Measurements from ENCODE around the gene NEURL1B. TPM values are rescaled to one million over a fixed set of nuclear protein-coding genes. Genes with fewer than 3 reads are reported as not detected.
A peak's percentile ranks its signal among the peaks of the same experiment; 100 is the strongest.
"Not testable (repeated sequence)": the region's sequence is repeated elsewhere in the genome, so short reads cannot be mapped to it uniquely, and the experiment has no call there.

Gene NEURL1B
- total RNA-seq, 1 experiment from 2014 or later = 0.75 TPM

GRCh38 chr5:172645271-172646055, 4.4 kb downstream of the NEURL1B start:
- no peak for DNase-seq (ENCODE audit: low spot score)
- in situ Hi-C loops (cut with HindIII; ENCODE audit: low sequenced_read_pairs) = no loop called here

- in situ Hi-C loops (cut with HindIII; ENCODE audit: low sequenced_read_pairs) = no loop called here
- DNase-seq (ENCODE audit: low spot score) = peak; percentile 27
Measured at GRCh38 chr5:172646716-172647285, 5.7 kb downstream of the NEURL1B start.

GRCh38 chr5:172647352-172648012, 6.4 kb downstream of the NEURL1B start:
- in situ Hi-C loops (cut with HindIII; ENCODE audit: low sequenced_read_pairs) = no loop called here
- DNase-seq (ENCODE audit: low spot score) = no peak

GRCh38 chr5:172648013-172648381, 6.9 kb downstream of the NEURL1B start:
- in situ Hi-C loops (cut with HindIII; ENCODE audit: low sequenced_read_pairs) = no loop called here
- no peak for DNase-seq (ENCODE audit: low spot score)

GRCh38 chr5:172648755-172649154, 7.7 kb downstream of the NEURL1B start:
- DNase-seq (ENCODE audit: low spot score) = no peak
- in situ Hi-C loops (cut with HindIII; ENCODE audit: low sequenced_read_pairs) = no loop called here

- DNase-seq (ENCODE audit: low spot score) = not testable (repeated sequence)
Measured at GRCh38 chr5:172656496-172656895, 15.4 kb downstream of the NEURL1B start.

GRCh38 chr5:172657524-172658233, 16.6 kb downstream of the NEURL1B start:
- in situ Hi-C loops (cut with HindIII; ENCODE audit: low sequenced_read_pairs); DNase-seq (ENCODE audit: low spot score): not testable (repeated sequence)

More at GRCh38 chr5:172656496-172656895, 15.4 kb downstream of the NEURL1B start:
- in situ Hi-C loops (cut with HindIII; ENCODE audit: low sequenced_read_pairs) = not testable (repeated sequence)

GRCh38 chr5:172658391-172658790, 17.3 kb downstream of the NEURL1B start:
- in situ Hi-C loops (cut with HindIII; ENCODE audit: low sequenced_read_pairs) = no loop called here

GRCh38 chr5:172658961-172659501, 18.0 kb downstream of the NEURL1B start:
- no peak for DNase-seq (ENCODE audit: low spot score)
- in situ Hi-C loops (cut with HindIII; ENCODE audit: low sequenced_read_pairs) = no loop called here

More at GRCh38 chr5:172658391-172658790, 17.3 kb downstream of the NEURL1B start:
- no peak for DNase-seq (ENCODE audit: low spot score)

GRCh38 chr5:172659570-172659908, 18.5 kb downstream of the NEURL1B start:
- DNase-seq (ENCODE audit: low spot score) = no peak
- in situ Hi-C loops (cut with HindIII; ENCODE audit: low sequenced_read_pairs) = no loop called here

GRCh38 chr5:172659909-172660628, 19.0 kb downstream of the NEURL1B start:
- no peak for DNase-seq (ENCODE audit: low spot score)
- in situ Hi-C loops (cut with HindIII; ENCODE audit: low sequenced_read_pairs) = no loop called here

GRCh38 chr5:172660974-172661373, 19.9 kb downstream of the NEURL1B start:
- in situ Hi-C loops (cut with HindIII; ENCODE audit: low sequenced_read_pairs) = no loop called here
- DNase-seq (ENCODE audit: low spot score) = no peak

GRCh38 chr5:172661526-172661925, 20.5 kb downstream of the NEURL1B start:
- no peak for DNase-seq (ENCODE audit: low spot score)
- in situ Hi-C loops (cut with HindIII; ENCODE audit: low sequenced_read_pairs) = no loop called here

- no peak for DNase-seq (ENCODE audit: low spot score)
- in situ Hi-C loops (cut with HindIII; ENCODE audit: low sequenced_read_pairs) = no loop called here
Measured at GRCh38 chr5:172662596-172662995, 21.5 kb downstream of the NEURL1B start.

- in situ Hi-C loops (cut with HindIII; ENCODE audit: low sequenced_read_pairs) = no loop called here
- no peak for DNase-seq (ENCODE audit: low spot score)
Measured at GRCh38 chr5:172664018-172664417, 23.0 kb downstream of the NEURL1B start.

- in situ Hi-C loops (cut with HindIII; ENCODE audit: low sequenced_read_pairs) = no loop called here
Measured at GRCh38 chr5:172664681-172665541, 23.8 kb downstream of the NEURL1B start.

GRCh38 chr5:172666251-172666650, 25.2 kb downstream of the NEURL1B start:
- in situ Hi-C loops (cut with HindIII; ENCODE audit: low sequenced_read_pairs) = no loop called here
- DNase-seq (ENCODE audit: low spot score) = no peak

More at GRCh38 chr5:172664681-172665541, 23.8 kb downstream of the NEURL1B start:
- DNase-seq (ENCODE audit: low spot score) = no peak
